Measurements from ENCODE around the gene ART3. TPM values are rescaled to one million over a fixed set of nuclear protein-coding genes. Genes with fewer than 3 reads are reported as not detected.

The ART3 gene, protein sequence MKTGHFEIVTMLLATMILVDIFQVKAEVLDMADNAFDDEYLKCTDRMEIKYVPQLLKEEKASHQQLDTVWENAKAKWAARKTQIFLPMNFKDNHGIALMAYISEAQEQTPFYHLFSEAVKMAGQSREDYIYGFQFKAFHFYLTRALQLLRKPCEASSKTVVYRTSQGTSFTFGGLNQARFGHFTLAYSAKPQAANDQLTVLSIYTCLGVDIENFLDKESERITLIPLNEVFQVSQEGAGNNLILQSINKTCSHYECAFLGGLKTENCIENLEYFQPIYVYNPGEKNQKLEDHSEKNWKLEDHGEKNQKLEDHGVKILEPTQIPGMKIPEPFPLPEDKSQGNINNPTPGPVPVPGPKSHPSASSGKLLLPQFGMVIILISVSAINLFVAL
- total RNA-seq: 1.0 TPM in 1 of 2 replicates, not detected in the other

GRCh38 chr4:76074468-76074867 is at the start of gene ART3:
Gene ART3, plus strand, starts transcription at chr4:76074709. Its CDS starts 1,181 bp downstream, at chr4:76075890.

GRCh38 chr4:76035799-76036380 is 38.6 kb upstream of the ART3 start, which contains the start of gene CXCL11:
Gene CXCL11, minus strand, starts transcription at chr4:76036070. Its CDS starts 83 bp downstream, at chr4:76035987.

GRCh38 chr4:76148142-76148865 is 73.8 kb downstream of the ART3 start, which contains the start of gene NUP54:
Gene NUP54, minus strand, starts transcription at chr4:76148397. Its CDS starts 23 bp downstream, at chr4:76148374.

Other genes starting within 250 kb of the ART3 start
- not detected in 2 replicates for gene PPEF2, start 172.3 kb upstream of the ART3 start, total RNA-seq
- gene NAAA, start 133.7 kb upstream of the ART3 start, total RNA-seq: 23.5 and 57.5 TPM in 2 replicates
- 16.0 and 26.2 TPM in 2 replicates for gene SDAD1, start 83.8 kb upstream of the ART3 start, total RNA-seq
- not detected in 2 replicates for gene CXCL9, start 67.2 kb upstream of the ART3 start, total RNA-seq
- gene CXCL10, start 51.2 kb upstream of the ART3 start, total RNA-seq: 3.4 TPM in 1 of 2 replicates, not detected in the other
- 1.0 TPM in 1 of 2 replicates, not detected in the other for gene CXCL11, start 38.6 kb upstream of the ART3 start, total RNA-seq
- 41.6 and 42.0 TPM in 2 replicates for gene NUP54, start 73.7 kb downstream of the ART3 start, total RNA-seq
- gene SCARB2, start 139.1 kb downstream of the ART3 start, total RNA-seq: 122 and 254 TPM in 2 replicates
- 2.1 TPM in 1 of 2 replicates, not detected in the other for gene FAM47E, start 177.0 kb downstream of the ART3 start, total RNA-seq
- gene STBD1, start 232.0 kb downstream of the ART3 start, total RNA-seq: 5.0 and 6.9 TPM in 2 replicates